NB4 (cell line): ENCODE data around the gene MAPK4.

Source experiments
- DNase-seq: peaks from one replicate; pipeline ENCODE4 v3.0.0; 2010; ENCODE audit warnings: low read depth
- H3K4me3 ChIP-seq: one replicate; pipeline ENCODE4 v1.5.1; 2011; ENCODE audit warnings: mild to moderate bottlenecking, low read depth, low read length, moderate library complexity
- CTCF ChIP-seq: IDR thresholded peaks from one replicate; pipeline ENCODE4 v1.5.1; 2012; ENCODE audit warnings: low read depth, low read length
- MAX ChIP-seq: IDR thresholded peaks from 2 replicates; pipeline ENCODE4 v1.6.1; 2011; ENCODE audit warnings: low read depth, low read length
- MYC ChIP-seq: IDR thresholded peaks from 2 replicates; pipeline ENCODE4 v1.6.1; 2011; ENCODE audit warnings: low read depth, low read length
- POLR2A ChIP-seq: IDR thresholded peaks from 2 replicates; pipeline ENCODE4 v1.6.1; 2011; ENCODE audit warnings: mild to moderate bottlenecking; ENCODE audit not compliant: insufficient read length; ENCODE audit errors: extremely low read depth

Gene MAPK4

DNA sequence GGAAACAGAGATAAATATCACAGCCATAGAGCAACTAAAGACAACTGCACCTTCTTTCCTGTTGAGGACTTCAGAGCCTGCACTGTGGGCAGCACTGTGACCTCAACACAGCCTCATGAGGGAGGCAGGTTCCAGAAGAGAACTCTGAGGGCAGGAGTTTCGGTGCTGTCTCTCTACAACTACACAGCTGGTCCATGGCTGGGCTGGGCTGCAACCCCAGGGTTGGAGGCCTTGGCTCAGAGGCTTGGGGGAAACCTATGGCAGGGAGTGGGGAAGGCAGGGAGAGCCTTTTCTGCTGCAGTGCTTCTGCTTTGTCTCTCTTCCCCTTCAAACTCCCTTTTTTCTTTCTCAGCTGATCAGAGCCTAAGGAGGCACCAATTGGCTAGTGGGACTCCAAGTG is 193.4 kb downstream of the MAPK4 start:
- H3K4me3 ChIP-seq = no peak overlapping the region
- DNase-seq = no peak
- TF ChIP-seq POLR2A (no peak), MAX (no peak), MYC (no peak), CTCF (no peak)

- no peak for DNase-seq
- TF ChIP-seq CTCF = no peak
- no peak overlapping the region for H3K4me3 ChIP-seq
Measured at GRCh38 chr18:50754297-50754696, 194.4 kb downstream of the MAPK4 start.

GRCh38 chr18:50757358-50757757 is 197.5 kb downstream of the MAPK4 start:
- no peak for DNase-seq
- no peak overlapping the region for H3K4me3 ChIP-seq

DNA sequence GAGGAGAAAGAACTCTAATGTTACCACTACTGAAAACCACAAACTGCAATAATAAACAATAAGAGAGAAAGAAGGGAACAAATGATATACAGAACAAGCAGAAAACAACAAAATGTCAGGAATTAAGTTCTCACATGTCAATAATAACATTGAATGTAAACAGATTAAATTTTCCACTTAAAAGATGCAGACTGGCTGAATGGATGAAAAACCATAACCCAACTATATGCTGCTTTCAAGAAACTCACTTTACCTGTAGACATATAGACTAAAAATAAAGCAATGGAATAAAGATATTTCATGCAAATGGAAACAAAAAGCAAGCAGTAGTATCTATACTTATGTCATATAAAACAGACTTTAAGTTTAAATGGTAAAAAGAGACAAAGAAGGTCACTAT is 209.6 kb downstream of the MAPK4 start:
- no peak for DNase-seq
- H3K4me3 ChIP-seq = no peak overlapping the region
- TF ChIP-seq MYC (no peak), MAX (no peak), CTCF (no peak), POLR2A (no peak)

More at GRCh38 chr18:50757358-50757757, 197.5 kb downstream of the MAPK4 start:
- TF ChIP-seq MAX = no peak
- no peak for TF ChIP-seq CTCF
- no peak for TF ChIP-seq POLR2A
- no peak for TF ChIP-seq MYC

GRCh38 chr18:50775207-50775606 is 215.3 kb downstream of the MAPK4 start:
- DNase-seq = no peak
- TF ChIP-seq POLR2A (no peak), CTCF (no peak), MYC (no peak), MAX (no peak)
- no peak overlapping the region for H3K4me3 ChIP-seq

DNA sequence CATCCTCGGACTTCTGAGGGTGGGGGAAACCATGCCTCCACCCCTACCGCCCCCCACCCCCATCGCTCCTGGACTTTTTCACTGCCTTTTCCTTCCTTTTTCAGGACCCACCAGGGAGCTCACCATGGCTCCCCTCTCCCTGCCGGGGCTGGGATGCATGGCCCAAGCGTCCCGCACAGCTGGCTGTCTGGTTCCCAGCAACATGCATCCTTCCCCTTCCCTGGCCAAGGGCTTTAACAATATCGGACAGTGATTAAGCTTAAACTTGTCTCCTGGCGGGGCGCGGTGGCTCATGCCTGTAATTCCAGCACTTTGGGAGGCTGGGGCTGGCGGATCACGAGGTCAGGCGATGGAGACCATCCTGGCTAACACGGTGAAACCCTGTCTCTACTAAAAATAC is 215.8 kb downstream of the MAPK4 start:
- DNase-seq = no peak
- no peak overlapping the region for H3K4me3 ChIP-seq
- TF ChIP-seq CTCF (no peak), MAX (no peak), POLR2A (no peak), MYC (no peak)
